Left kidney (tissue), 2 donors: ENCODE data around the gene PFN1. TPM values are rescaled to one million over a fixed set of nuclear protein-coding genes. Genes with fewer than 3 reads are reported as not detected.
"Not testable (repeated sequence)": the region's sequence is repeated elsewhere in the genome, so short reads cannot be mapped to it uniquely, and the experiment has no call there.

Source experiments
- DNase-seq: peaks from one replicate; pipeline ENCODE4 v3.0.0-alpha.2; 2013
- polyA plus RNA-seq: library from polyadenylated mRNA; unstranded; fragments of 120-200 nt; gene quantifications from one replicate; pipeline ENCODE4 v1.2.1, GENCODE V29; 2013; ENCODE audit not compliant: insufficient read length

PFN1 gene
- polyA plus RNA-seq, 1 donor, result 323 TPM

DNA sequence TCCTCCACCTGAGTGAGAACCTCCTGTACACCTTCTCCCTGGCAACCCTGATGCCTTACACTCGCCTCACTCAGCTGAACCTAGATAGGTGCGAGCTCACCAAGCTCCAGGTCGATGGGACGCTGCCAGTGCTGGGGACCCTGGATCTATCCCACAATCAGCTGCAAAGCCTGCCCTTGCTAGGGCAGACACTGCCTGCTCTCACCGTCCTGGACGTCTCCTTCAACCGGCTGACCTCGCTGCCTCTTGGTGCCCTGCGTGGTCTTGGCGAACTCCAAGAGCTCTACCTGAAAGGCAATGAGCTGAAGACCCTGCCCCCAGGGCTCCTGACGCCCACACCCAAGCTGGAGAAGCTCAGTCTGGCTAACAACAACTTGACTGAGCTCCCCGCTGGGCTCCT is 15.6 kb downstream of the PFN1 start:
- DNase-seq, result no peak

DNA sequence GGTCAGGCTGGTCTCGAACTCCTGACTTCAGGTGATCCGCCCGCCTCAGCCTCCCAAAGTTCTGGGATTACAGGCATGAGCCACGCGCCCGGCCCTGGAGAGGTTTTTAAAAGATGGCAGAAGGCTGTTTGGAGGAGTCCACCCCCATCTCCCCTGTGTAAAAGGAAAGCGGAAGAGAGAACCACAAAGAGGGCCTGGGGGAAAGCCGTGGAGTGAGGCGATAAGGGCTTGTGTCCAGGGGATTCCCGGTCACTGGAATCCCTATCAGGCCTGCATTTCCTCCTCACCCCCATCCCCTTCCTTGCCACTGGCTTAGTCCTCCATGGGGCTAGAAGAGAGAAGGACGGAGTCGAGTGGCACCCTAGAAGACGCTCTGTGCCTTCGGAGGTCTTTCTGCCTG is 16.4 kb downstream of the PFN1 start, which contains the start of gene GP1BA:
TSS of gene GP1BA (plus strand) at position 315 of the 400 bp plus-strand sequence. CDS start 328 bp downstream, outside the sequence.
- no peak for DNase-seq

DNA sequence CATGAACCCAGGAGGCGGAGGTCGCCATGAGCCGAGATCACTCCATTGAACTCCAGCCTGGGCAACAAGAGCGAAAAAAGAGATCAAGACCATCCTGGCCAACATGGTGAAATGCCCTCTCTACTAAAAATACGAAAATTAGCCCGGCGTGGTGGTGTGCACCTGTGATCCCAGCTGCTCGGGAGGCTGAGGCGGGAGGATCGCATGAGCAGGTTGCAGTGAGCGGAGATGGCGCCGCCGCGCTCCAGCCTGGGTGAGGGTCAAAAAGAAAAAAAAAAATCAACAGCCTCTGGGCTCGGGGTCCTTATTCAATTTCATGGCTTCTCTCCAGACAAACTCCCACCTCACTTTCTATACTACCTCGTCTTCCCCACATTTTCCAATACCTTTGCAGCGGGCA is 19.4 kb downstream of the PFN1 start:
- DNase-seq, result no peak

DNA sequence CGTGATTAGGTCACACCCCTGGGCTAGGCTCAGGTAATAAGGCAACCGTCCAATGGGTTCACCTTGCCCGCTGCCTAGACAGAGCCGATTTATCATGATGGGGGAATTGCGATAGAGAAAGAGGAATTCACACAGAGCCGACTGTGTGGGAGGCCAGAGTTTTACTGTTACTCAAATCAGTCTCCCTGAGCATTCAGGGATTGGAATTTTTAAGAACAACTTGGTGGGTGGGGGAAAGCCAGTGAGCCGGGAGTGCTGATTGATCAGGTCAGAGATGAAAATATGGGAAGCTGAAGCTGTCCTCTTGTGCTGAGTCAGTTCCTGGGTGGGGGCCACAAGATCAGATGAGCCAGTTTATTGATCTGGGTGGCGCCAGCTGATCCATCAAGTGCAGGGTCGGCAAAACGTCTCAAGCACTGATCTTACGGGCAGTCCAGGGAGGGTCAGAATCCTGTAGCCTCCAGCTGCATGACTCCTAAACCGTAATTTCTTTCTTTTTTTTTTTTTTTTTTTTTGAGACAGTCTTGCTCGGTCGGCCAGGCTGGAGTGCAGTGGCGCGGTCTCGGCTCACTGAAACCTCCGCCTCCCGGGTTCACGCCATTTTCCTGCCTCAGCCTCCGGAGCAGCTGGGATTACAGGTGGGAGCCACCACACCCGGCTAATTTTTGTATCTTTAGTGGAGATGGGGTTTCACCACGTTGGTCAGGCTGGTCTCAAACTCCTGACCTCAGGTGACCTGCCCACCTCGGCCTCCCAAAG is 21.6 kb downstream of the PFN1 start:
- not testable (repeated sequence) for DNase-seq

DNA sequence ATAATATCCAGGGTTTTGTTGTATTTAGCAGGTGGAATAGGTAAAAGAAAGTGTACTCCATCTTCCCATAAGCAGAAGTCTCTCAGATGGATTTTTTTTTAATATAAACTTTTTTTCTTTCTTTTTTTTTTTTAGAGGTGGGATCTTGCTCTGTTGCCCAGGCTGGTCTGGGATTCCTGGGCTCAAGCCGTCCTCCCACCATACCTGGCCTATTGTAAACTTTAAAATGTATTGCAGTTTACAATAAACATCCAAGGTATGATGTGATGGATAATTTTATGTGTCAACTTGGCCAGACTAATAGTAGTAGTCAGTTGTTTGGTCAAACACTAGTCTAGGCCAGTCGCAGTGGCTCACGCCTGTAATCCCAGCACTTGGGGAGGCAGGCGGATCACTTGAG is 27.0 kb downstream of the PFN1 start:
- DNase-seq, result no peak

DNA sequence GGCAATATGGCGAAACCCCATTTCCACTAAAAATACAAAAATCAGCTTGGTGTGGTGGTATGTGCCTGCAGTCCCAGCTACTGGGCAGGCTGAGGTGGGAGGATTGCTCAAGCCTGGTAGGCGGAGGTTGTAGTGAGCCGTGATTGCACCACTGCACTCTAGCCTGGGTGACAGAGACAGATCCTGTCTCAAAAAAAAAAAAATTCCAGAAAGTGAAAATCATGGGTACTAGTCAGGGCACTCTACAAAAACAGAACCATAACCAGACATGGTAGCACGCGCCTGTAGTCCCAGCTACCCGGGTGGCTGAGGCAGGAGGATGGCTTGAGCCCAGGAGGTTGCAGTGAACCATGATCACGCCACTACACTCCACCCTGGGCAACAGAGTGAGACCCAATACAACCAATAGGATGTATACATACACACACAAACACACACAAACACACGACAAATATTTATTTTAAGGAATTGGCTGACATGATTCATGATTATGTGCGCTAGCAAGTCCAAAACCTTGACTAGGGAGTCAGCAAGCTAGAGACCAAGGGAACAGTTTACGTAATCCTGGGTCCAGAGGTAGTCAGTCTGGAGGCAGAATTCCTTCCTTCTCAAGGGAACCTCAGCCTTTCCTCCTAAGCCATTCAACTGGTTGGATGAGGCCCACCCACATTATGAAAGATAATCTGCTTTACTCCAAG is 27.8 kb downstream of the PFN1 start:
- no peak for DNase-seq

DNA sequence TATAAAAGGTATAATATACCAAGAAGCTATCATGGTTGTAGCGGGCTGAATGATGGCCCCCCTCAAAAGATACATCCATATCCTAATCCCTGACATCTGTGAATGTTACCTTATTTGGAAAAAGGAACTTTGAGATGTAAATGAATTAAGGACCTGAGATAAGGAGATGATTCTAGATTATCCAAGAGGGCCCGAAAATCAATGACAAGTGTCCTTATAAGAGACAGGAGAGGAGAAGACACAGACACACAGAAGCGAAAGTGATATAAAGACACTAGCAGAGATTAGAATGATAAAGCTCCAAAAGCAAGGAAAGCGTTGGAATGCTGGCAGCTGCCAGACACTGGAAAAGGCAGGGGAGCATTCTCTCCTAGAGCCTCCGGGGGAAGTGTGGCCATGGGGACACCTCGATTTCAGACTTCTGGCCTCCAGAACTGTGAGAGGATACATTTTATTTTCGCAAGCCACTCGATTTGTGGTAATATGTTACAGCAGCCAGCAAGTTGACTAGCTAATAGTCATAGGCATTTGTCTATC is 28.8 kb downstream of the PFN1 start:
- DNase-seq, result no peak

DNA sequence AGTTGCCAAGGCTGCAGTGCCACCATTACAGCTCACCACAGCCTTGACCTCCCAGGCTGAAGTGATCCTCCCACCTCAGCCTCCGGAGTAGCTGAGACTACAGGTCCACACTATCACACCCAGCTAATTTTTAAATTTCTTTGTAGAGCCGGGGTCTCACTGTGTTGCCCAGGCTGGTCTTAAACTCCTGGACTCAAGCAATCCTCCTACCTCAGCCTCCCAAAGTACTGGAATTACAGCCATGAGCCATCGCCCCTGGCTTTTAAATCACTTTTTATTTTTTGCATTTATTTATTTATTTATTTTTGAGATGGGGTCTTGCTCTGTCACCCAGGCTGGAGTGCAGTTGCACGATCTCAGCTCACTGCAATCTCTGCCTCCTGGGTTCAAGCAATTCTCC is 33.8 kb downstream of the PFN1 start:
- DNase-seq, result not testable (repeated sequence)

DNA sequence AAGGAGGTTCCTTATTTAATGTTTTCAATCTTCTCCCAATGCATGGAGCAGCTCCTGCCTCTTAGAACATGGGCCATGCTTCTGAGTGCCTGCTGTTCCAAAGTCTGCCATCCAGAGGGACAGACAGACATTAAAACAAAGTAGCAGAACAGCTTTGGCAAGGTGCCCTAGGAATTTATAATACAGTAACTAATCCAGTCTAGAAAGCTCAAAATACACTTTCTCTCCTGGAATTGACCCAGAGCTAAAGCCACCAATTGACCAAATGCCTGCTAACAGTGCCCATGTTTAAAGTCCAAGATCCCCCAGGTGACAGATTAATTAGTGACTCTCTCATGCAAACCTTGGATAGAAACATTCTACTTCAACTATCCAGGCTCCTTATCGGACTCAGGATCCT is 34.3 kb downstream of the PFN1 start:
- DNase-seq, result no peak

DNA sequence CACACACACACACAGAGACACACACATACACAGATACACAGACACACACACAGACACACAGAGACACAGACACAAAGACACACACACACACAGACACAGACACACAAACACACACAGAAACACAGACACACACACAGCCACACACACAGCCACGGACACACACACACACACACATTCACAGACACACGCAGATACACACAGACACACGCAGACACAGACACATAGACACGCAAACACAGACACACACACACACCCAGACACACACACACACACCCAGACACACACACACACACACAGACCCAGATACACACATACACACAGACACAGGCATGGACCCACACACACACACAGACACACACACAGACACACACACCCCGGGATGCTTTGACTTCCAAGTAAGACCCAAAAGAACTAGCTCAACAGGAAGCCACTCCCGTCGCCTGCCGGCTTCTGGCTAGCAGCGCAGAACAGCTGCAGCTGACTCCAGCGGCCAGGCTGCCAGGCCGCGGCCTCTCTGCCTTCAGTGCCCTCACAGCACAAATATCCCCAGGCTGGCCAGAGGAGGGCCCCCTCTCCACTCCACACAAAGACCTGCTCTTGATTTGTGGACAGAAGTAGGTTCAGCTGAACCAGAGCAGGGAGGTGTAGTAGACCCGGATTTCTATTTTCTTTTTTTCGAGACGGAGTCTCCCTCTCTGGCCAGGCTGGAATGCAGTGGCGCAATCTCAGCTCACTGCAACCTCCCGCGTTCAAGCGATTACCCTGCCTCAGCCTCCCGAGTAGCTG is 39.4 kb downstream of the PFN1 start:
- peak; percentile 86 for DNase-seq

DNA sequence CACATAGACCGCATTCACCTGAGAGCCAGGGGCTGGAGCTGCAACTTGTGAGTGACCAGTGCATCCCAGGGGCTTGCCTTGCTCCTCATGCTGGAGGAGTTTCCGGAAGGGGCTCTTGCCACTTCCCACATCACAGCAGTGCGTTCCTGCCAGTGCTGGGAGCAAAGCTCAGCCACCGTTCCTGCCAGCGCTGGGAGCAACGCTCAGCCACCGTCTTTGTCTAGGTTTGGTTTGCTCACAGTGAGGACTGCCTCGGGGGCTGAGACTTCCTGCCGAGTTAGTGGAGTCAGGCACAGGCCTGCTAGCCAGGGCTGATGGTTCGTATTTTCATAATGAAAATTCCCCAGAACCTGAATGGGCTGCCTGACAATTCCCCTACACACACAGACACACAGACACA is 40.0 kb downstream of the PFN1 start:
- no peak for DNase-seq

DNA sequence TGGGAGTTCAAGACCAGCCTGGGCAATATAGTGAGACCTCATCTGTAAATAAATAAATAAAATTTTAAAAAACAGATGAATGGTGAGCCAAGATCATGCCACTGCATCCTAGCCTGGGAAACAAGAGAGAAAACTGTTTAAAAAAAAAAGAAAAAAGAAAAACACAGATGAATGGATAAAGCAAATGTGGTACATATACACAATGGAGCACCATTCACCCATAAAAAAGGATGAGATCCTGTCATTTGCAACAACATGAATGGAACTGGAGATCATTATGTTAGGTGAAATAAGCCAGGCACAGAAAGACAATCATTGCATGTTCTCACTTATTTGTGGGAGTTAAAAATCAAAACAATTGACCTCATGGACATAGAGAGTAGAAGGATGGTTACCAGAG is 41.7 kb downstream of the PFN1 start:
- not testable (repeated sequence) for DNase-seq

DNA sequence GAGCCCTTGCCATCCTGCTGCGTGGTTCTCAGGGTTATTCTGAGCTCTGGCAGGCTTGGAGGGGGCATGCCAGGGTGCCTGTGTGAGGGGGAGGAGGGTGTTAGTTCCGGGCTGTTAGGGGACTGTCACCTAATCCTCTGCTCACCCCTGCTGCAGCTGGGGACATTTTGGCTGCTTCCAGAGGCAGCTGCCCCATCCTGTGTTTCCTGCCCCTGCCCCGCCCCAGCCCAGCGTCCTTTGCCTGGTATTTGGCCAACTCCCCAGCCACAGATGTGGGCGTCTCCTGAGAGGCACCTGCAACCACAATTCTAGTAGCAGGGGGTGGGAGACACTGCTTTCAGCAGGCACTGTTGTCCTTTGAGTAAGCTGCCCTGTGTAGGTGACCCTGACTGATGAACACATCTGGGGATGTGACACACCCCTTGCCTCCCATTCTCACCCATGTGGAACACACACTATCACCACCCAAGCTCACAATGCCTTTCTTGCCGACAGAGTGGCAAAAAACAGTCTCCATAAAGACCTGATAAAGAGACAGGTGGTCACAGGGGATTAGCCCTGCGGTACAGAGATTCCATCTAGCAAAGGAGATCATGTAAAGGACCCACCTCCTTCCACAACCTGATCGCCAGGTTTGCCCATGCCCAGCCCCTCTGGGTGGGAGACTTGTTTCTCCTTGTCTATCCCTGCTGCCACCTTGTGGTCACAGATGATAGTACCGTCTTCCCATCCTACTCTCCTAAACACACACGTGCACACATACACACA is 45.1 kb downstream of the PFN1 start, which contains the start of gene CHRNE:
TSS of gene CHRNE (minus strand) at position 48 of the 768 bp plus-strand sequence. CDS start at position 13, 35 bp downstream.
- DNase-seq, result peak; percentile 86

DNA sequence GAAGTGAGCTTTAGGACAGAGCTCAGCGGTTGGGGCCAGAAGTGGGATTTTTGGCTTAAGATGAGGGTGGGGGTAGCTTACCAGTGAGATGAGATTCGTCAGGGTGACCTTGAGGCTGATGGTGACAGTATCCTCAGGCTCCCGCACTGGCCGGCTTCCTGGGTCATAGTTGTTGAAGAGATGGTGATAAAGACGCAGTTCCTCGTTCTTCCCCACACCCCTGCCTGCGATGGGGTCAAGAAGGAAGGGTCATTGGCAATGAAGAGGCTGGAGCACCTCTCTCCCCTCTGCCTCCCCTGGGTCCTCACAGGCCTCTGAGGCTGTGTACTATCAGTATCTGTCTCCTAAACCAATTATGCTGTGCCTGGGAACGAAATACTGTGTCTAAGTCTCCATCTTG is 45.8 kb downstream of the PFN1 start:
- no peak for DNase-seq

DNA sequence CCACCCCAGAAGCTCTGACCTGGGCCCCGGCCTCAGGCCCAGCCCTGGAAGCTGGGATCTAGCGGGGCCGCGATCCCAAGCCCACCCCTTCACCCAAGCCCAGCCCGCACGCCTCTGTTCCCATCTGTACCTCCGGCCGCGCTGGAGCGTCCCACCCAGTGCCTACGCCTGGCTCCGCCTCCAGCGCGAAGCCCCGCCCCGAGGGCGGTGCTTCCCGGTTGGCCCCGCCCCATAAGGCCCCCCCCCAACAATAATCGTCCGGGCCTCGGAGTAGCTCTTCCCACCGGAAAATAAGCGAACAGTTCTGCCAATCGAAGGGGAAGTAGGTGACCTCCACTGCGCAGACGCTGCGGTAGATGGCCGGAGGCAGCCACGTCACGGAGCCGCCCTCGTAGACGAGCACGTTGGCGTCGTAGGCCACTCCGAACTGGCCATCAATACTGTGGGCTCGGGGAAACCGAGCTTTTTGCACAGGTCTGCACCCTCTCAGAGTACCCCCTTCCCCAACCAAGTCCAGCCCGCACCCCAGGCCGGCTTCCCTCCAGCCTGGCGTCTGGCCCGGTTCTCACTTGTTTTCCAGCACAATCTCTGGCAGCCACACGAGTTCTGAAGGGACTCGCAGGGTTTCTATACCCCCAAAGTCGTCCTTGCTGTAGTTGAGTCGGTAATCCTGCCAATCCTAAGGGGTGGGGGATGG is 46.5 kb downstream of the PFN1 start:
- no peak for DNase-seq

DNA sequence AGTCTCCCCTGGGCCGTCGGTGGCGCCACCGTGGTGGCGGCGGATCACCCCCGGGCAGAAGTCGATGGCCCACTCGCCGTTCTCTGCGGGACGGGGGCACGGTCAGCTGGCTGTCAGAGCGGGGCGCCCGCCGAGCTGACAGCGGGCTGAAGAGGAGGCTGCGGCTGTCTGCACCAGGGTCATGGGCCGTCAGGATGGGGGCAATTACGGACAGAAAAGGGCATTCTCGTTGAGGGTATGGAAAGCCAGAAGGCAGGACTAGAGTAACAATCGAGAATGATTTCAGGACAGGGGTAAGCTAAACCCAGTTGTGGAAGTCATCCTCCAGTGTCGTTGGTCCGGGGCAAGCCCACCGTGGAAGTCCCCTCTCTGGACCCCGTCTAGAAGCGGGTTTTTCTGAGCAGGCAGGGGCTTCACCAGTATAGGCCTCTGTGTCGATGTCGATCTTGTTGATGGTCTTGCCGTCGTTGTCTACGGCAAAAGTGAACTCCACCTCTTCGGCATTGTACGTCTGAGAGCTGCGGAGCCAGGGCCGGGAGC is 47.2 kb downstream of the PFN1 start:
- no peak for DNase-seq

DNA sequence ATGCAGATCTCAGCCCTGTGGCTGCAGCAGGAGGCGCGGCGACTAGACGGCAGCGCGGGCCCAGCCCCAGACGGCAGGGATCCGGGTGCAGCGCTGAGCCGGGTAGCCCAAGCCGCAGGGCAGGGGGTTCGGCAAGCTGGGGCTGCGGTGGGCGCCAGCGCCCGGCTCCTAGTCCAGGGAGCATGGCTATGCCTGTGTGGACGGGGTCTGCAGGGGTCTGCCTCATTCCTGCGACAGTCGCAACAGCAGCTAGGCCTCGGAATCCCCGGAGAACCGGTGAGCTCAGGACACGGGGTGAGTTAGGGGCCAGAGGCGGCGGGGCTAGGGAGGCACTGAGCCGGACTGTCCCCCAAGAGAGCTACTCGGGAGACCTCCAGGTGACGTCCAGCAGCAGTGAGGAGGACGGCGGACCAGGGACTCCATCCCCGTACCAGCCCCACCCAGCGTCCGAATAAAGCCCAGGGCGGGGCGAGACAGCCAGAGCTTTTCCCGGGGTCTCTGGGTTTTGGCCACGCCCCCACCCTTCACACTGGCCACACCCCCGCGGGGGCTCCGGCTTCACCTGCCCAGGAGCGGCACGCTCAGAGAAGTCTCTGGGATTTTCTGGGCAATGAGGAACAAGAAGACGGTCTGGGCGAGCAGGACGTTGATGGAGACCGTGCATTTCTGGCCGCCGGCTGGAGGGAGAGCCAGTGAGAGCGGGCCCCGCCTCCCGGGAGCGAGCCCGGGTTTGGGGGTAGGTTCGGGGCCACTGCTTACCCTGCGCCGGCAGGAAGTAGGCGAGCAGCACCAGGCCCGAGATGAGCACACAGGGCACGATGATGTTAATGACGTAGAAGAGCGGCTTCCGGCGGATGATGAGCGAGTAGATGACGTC is 47.9 kb downstream of the PFN1 start:
- no peak for DNase-seq

DNA sequence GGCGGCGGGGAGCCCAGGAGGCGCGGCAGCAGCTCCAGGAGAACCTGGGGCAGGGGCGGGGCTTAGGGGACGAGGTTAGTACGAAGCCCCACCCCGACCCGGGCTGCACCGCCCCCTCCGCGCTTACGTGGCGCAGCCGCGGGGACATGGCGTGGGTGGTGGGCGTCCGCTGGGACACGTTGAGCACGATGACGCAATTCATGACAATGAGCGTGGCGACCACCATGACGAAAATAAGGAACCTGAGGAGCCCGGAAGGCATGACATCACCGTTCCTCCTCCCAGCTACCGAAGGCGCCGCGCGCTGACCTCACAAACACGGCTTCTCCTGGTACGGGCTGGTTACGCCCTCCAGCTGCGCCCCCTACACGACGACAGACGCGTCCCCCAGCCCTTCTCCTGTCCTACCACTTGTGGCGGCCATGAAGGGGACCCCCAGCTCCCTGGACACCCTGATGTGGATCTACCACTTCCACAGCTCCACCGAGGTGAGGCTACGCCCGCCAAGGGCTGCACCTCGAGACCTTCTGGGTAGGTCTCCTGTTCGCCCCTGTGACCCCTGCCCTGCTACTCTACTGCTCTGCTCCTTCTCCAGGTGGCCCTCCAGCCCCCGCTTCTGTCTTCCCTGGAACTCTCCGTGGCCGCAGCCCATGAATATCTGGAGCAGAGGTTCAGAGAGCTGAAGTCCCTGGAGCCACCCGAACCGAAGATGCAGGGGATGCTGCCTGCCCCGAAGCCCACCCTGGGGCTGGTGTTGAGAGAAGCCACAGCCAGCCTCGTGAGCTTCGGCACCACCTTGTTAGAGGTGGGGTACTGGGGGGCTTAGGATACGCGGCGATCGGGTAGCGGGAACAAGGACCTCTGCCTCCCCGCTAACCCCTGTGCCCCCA is 48.7 kb downstream of the PFN1 start, which contains the start of gene C17orf107:
TSS of gene C17orf107 (plus strand) at position 196 of the 890 bp plus-strand sequence. CDS start at position 423, 227 bp downstream.
- DNase-seq, result peak; percentile 68
